Thyroid gland (tissue), 4 donors: ENCODE measurements around the gene LMOD1.

Experiments
- CTCF ChIP-seq, 6 experiments: fragments of 200-600 bp in 3 of 6; fragments of 450-650 bp in 3 of 6; sonication (generic) in 3 of 6; IDR thresholded peaks; one replicate each; pipeline ENCODE4 v1.5.1; 2016 to 2019; ENCODE audit warnings: antibody characterized with exemption in 6 of 6, mild to moderate bottlenecking in 2 of 6, inconsistent platforms in 1 of 6, moderate library complexity in 1 of 6
- POLR2A ChIP-seq, 2 donors: fragments of 450-650 bp; IDR thresholded peaks; one replicate each; pipeline ENCODE4 v1.6.1; 2017; ENCODE audit warnings: antibody characterized with exemption in 2 of 2, mild to moderate bottlenecking in 2 of 2, moderate library complexity in 1 of 2

- TF ChIP-seq CTCF (IDR thresholded peaks at IDR 0.05) (no peak), POLR2A (IDR thresholded peaks at IDR 0.05) (peak in 1 of 2 donors; percentile 91)
Measured at GRCh38 chr1:201904579-201904978, 41.8 kb downstream of the LMOD1 start.
